ENCODE measurements around the gene LRRC3B. TPM values are rescaled to one million over a fixed set of nuclear protein-coding genes. Genes with fewer than 3 reads are reported as not detected.

The LRRC3B gene
- total and polyA plus RNA-seq, 4 donors, result 0.08 to 0.19 TPM; not detected in 2

- TF ChIP-seq MAX (IDR thresholded peaks at IDR 0.05) (no peak), TAF1 (conservative IDR thresholded peaks at IDR 0.05) (no peak), HNF4G (IDR thresholded peaks at IDR 0.05) (no peak), YY1 (IDR thresholded peaks at IDR 0.05) (no peak), SP1 (IDR thresholded peaks at IDR 0.05) (no peak)
Measured at GRCh38 chr3:26591926-26592325, 30.6 kb upstream of the LRRC3B start (continued).

DNA sequence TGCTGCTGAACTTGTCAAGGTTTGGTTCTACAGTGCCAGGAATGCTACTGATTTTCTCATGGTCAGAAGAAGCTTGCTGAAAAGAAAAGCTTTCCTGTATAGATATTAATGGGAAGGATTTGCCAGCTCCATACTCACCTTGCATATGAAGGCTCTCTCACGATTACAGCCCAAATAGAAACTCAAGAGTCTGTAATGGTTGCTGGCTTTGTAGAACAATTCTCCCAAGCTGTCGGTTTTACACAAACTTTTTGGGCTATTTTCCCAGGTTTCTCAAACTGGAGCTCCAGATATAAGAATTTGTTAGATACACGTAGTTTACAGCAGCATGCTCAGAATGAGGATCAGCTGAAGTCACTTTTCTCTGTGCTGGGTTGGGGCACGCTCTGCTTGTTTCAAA, 30.1 kb upstream of the LRRC3B start:
- no peaks in the 10 kb centered on the region for H3K9me3 ChIP-seq (ENCODE audit: control insufficient read depth in 4 of 4, low read length in 3 of 4)

More for the DNA sequence above, 30.1 kb upstream of the LRRC3B start:
- WGBS, result 66% methylated on average over 4 of the region's 4 CpGs
- Histone ChIP-seq H3K27ac (ENCODE audit: low read depth in 1 of 2, low read length in 2 of 2) (no peak overlapping the region), H3K9ac (ENCODE audit: low read depth in 1 of 2, low read length in 2 of 2) (no peak overlapping the region), H3K27me3 (ENCODE audit: control insufficient read depth in 4 of 4, insufficient read depth in 4 of 4, low read length in 3 of 4) (no peaks in the 10 kb centered on the region), H3K4me1 (ENCODE audit: control insufficient read depth in 4 of 4, insufficient read depth in 4 of 4, low read length in 3 of 4) (no peaks in the 10 kb centered on the region), H3K36me3 (ENCODE audit: control insufficient read depth in 4 of 4, insufficient read depth in 3 of 4, low read depth in 1 of 4, low read length in 3 of 4) (no peaks in the 10 kb centered on the region), H3K4me3 (ENCODE audit: low read depth in 1 of 3, low read length in 3 of 3) (no peak overlapping the region)
- DNase-seq (ENCODE audit: low spot score), result no peak
- TF ChIP-seq FOXA2 (IDR thresholded peaks at IDR 0.05), result no peak
- TF ChIP-seq EGR1 (IDR thresholded peaks at IDR 0.05; ENCODE audit: low read depth in 2 of 2), result no peak
- no peak for TF ChIP-seq SP1 (IDR thresholded peaks at IDR 0.05)
- no peak for TF ChIP-seq RAD21 (IDR thresholded peaks at IDR 0.05)
- TF ChIP-seq HNF4A (conservative IDR thresholded peaks at IDR 0.05), result no peak
- TF ChIP-seq ZBTB33 (IDR thresholded peaks at IDR 0.05), result no peak
- TF ChIP-seq JUND (IDR thresholded peaks at IDR 0.05), result no peak
- TF ChIP-seq HNF4G (IDR thresholded peaks at IDR 0.05), result no peak
- TF ChIP-seq REST (IDR thresholded peaks at IDR 0.05), result no peak
- TF ChIP-seq TAF1 (conservative IDR thresholded peaks at IDR 0.05), result no peak
- TF ChIP-seq RXRA (IDR thresholded peaks at IDR 0.05), result no peak
- no peak for TF ChIP-seq ATF3 (IDR thresholded peaks at IDR 0.05)
- no peak for TF ChIP-seq FOXA1 (IDR thresholded peaks at IDR 0.05)
- no peak for TF ChIP-seq NR2F2 (IDR thresholded peaks at IDR 0.05)
- TF ChIP-seq GABPA (IDR thresholded peaks at IDR 0.05 in 1 of 2, conservative IDR thresholded peaks at IDR 0.05 in 1 of 2), result no peak
- TF ChIP-seq YY1 (IDR thresholded peaks at IDR 0.05), result no peak
- TF ChIP-seq MAX (IDR thresholded peaks at IDR 0.05), result no peak
- no peak for TF ChIP-seq CTCF (IDR thresholded peaks at IDR 0.05; ENCODE audit: low read depth, low read length, missing input control)
